ENCODE results near the gene NR5A1. TPM values are rescaled to one million over a fixed set of nuclear protein-coding genes. Genes with fewer than 3 reads are reported as not detected.

Gene NR5A1
- total and polyA plus RNA-seq, 2 experiments from 2014 or later: not detected

GRCh38 chr9:124436320-124436719 is 70.9 kb downstream of the NR5A1 start:
- in situ Hi-C loops (cut with MboI): no loop called here

More at GRCh38 chr9:124436320-124436719, 70.9 kb downstream of the NR5A1 start:
- H2AFZ ChIP-seq: no peak overlapping the region
- H3K9ac ChIP-seq: no peak overlapping the region
- H3K4me1 ChIP-seq (ENCODE audit: insufficient read depth): no peaks in the 10 kb centered on the region
- H4K20me1 ChIP-seq (ENCODE audit: insufficient read depth): no peaks in the 10 kb centered on the region
- H3K9me2 ChIP-seq (ENCODE audit: insufficient read depth): no peaks in the 10 kb centered on the region
- H3K4me3 ChIP-seq: no peak overlapping the region
- H3K4me2 ChIP-seq (ENCODE audit: unreplicated experiment): no peak overlapping the region
- no peak overlapping the region for H3K27ac ChIP-seq
- no peaks in the 10 kb centered on the region for H3K9me3 ChIP-seq (ENCODE audit: low read depth)
- H3K27me3 ChIP-seq (replicated peaks; ENCODE audit: insufficient read depth): peaks cover 5% of the 10 kb centered on the region; the same call in 1 of the 2 replicates
- H3K36me3 ChIP-seq (ENCODE audit: low read depth): no peaks in the 10 kb centered on the region
- no peaks in the 10 kb centered on the region for H3F3A ChIP-seq (ENCODE audit: insufficient read depth)
- DNase-seq: no peak
- H3K79me2 ChIP-seq (ENCODE audit: insufficient read depth): no peaks in the 10 kb centered on the region
- TF ChIP-seq EZH2phosphoT487 (IDR thresholded peaks at IDR 0.05; ENCODE audit: insufficient read depth, low read depth): no peak
- no peak for TF ChIP-seq EZH2 (IDR thresholded peaks at IDR 0.05; ENCODE audit: insufficient read depth, poor library complexity, severe bottlenecking)

Other genes starting within 250 kb of the NR5A1 start
- 33.0 and 43.7 TPM in 2 replicates for gene NEK6, start 249.4 kb downstream of the NR5A1 start, total RNA-seq (2014; rRNA removed; shearing (Covaris generic))
- gene NEK6, start 249.4 kb downstream of the NR5A1 start, polyA plus RNA-seq (2016; fragmentation: Nextera tagmentation; extraction: Ambion mirVana): 69.6 and 69.7 TPM in 2 replicates
- gene PSMB7, start 92.0 kb downstream of the NR5A1 start, total RNA-seq (2014; rRNA removed; shearing (Covaris generic)): 182 and 202 TPM in 2 replicates
- 245 and 249 TPM in 2 replicates for gene PSMB7, start 92.0 kb downstream of the NR5A1 start, polyA plus RNA-seq (2016; fragmentation: Nextera tagmentation; extraction: Ambion mirVana)
- gene ADGRD2, start 56.9 kb downstream of the NR5A1 start, total RNA-seq (2014; rRNA removed; shearing (Covaris generic)): not detected in 2 replicates
- not detected in 2 replicates for gene ADGRD2, start 56.9 kb downstream of the NR5A1 start, polyA plus RNA-seq (2016; fragmentation: Nextera tagmentation; extraction: Ambion mirVana)

All from GM23248 (cell line).